ENCODE data around the gene NBR1.
"Not testable (repeated sequence)": the region's sequence is repeated elsewhere in the genome, so short reads cannot be mapped to it uniquely, and the experiment has no call there.

NBR1 gene

GRCh38 chr17:43159232-43159631 lies 11.8 kb upstream of the NBR1 start:
- not testable (repeated sequence) for DNase-seq (ENCODE audit: low spot score)

DNA sequence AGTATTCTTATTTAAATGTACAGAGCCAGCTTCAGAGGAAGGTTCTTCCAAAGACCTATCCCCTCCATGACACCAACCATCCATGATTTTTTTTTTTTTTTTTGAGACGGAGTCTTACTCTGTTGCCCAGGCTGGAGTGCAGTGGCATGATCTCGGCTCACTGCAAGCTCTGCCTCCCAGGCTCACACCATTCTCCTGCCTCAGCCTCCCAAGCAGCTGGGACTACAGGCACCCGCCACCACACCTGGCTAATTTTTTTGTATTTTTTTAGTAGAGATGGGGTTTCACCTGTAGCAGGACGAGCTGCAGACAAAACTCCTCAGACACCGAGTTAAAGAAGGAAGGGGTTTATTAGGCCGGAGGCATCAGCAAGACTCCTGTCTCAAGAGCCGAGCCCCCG lies 11.1 kb upstream of the NBR1 start:
- DNase-seq (ENCODE audit: low spot score) = not testable (repeated sequence)

- not testable (repeated sequence) for DNase-seq (ENCODE audit: low spot score)
Measured at GRCh38 chr17:43165971-43166370, 5.0 kb upstream of the NBR1 start.

- DNase-seq (ENCODE audit: low spot score) = no peak
Measured at GRCh38 chr17:43169561-43170139, 1.4 kb upstream of the NBR1 start.

- peak; percentile 96 for DNase-seq (ENCODE audit: low spot score)
Measured at GRCh38 chr17:43170140-43170765, 761 bp upstream of the NBR1 start.

DNA sequence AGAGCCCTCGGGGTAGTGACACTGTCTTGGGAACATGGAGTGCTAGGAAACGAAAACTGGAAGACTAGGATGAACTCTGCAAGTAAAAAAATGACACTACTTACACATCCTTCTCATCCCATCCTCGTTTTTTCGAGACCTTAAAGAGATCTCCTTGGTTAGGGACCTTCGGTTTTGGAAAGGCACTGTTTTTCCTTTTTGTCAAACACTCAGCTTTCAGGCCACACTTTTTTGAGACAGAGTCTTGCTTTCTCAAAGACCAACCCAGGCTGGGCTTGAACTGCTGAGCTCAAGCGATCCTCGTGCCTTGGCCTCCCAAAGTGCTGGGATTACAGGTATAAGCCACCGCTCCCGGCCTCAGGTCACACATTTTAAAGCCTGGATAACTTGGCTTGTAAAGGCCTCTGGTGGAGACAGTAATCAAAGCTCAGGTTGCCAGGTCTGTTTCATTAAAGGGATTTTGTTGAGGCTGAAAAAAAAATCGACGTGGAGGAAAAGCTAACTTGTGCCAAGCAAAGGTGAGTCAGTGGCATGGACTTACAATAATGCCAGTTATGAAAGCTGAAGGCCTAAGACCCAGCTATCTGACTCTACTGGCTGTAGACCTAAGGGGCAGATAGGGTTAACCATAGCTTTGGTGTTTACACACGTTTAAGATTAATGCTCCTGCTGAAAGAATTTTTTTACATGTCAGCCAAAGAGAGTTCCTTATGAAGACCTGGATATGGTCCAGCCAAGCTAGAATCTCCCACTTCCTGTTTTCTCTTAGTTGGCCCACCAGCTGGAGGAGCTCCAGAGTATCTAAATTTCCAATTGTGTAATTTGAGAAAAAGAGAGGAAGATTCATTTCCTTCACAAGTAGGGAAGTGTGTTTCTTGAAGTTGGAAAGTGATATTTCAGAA lies 823 bp downstream of the NBR1 start:
- DNase-seq (ENCODE audit: low spot score) = peak; percentile 64

DNA sequence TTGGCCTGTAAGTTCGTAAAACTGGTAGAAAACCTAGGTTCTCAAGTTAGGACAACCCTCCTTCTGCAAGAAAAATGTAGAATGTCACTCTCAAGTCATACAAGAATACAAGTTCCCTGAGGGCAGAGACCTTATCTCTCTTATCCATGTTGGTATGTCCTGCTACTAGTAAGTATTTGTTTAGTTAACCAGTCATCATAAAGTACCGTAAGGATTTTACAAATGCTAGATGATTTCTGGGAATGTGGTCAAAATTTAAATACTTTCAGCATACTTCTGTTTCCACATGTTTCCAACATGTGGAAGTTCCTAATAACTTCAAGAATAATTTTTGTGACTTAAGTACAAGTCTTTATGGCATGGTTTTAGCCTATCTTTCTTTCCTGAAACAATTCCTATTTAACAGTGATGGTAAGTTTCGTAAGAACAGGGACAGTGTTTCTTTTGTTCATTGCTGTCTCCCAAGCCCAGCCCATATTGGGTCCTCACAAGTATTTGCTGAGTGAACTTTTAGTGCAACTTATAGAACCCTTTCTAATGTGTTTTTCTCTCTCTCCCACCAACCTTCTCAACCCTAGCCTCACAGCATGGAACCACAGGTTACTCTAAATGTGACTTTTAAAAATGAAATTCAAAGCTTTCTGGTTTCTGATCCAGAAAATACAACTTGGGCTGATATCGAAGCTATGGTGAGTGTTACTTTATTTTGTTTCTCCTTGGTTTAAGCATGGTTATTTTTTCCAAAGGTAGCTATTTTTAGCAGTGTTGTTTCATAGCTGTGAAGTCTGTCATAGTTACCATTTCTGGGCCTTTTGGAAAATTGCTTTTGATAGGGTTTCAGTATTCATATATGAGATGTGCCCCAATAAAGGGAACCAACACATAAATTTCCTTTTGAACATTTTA lies 4.5 kb downstream of the NBR1 start:
- no peak for DNase-seq (ENCODE audit: low spot score)

DNA sequence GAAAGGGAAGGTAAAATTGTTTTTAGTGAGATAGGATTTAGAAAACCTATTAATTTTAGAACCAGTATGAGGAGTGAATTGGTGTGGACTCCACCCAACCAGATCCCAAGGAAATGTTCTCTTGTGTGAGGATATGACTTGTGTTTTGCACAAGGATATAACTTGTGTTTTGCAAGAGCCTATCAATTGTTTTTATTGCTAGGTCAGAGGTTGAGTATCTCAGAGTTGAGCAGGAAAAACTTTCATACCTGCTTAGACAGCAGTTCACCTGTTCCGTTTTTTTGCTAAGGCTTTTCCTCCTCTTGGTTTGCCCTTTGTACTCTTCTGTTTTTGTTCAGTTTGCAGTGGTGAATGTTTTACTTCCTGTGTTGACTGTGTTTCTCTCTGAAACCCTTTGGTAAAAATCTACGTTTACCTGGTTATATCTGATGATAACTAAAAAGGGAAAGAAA lies 5.1 kb downstream of the NBR1 start:
- no peak for DNase-seq (ENCODE audit: low spot score)

DNA sequence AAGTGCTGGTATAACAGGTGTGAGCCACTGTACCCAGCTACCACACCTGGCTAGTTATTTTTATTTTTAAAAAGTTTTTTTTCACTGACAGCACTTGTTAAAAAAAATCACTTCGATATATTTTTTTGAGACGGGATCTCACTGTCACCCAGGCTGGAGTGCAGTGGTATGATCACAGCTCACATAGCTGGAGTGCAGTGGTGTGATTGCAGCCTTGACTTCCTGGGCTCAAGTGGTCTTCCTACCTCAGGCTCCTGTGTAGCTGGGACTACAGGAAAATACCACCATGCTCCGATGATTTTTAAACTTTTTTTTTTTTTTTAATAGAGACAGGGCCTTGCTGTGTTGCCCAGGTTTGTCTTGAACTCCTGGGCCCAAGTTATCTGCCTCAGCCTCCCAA lies 12.9 kb downstream of the NBR1 start:
- DNase-seq (ENCODE audit: low spot score) = no peak

GRCh38 chr17:43186656-43187055 lies 15.6 kb downstream of the NBR1 start:
- DNase-seq (ENCODE audit: low spot score) = not testable (repeated sequence)

GRCh38 chr17:43193251-43193650 lies 22.2 kb downstream of the NBR1 start:
- DNase-seq (ENCODE audit: low spot score) = no peak

DNA sequence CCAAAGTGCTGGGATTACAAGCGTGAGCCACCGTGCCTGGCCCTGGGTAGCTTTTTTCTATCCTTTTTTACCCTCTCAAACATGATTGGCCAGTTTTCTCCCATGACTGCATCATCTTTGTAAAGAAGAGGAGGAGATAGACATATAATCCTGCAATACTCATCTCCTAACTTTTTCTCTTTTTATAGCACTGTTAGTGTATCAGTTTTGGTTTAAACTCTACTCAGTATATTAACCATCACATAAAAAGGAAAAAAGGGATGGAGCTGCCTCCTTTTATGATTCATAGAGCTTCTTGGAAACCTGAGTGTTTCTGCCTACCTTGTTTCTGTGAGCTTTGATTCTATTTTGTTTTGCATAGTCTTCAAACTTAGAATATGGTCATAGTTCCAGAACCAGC lies 28.6 kb downstream of the NBR1 start:
- no peak for DNase-seq (ENCODE audit: low spot score)

DNA sequence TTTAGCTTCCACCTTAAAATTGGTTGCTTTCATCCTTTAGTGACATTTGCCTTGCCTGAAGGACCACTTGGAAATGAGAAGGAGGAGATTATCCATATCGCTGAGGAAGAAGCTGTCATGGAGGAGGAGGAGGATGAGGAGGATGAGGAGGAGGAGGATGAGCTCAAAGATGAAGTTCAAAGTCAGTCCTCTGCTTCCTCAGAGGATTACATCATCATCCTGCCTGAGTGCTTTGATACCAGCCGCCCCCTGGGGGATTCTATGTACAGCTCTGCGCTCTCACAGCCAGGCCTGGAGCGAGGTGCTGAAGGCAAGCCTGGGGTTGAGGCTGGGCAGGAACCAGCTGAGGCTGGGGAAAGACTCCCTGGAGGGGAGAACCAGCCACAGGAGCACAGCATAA lies 29.1 kb downstream of the NBR1 start:
- DNase-seq (ENCODE audit: low spot score) = no peak

DNA sequence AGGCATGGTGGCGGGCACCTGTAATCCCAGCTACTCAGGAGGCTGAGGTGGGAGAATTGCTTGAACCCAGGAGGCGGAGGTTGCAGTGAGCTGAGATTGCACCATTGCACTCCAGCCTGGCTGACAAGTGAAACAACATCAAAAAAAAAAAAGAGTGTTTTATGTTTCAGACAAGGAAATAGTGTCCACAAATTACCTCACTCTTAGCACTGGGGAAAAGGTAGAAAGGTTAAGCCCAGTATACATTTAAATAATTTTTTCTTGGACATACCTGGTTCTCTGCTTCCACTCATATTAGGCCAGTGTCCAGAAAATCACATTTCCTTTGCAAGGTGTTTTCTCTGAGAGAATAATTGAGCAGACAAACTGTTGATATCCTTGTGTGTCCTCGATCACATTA lies 32.0 kb downstream of the NBR1 start:
- not testable (repeated sequence) for DNase-seq (ENCODE audit: low spot score)

GRCh38 chr17:43210576-43210975 lies 39.6 kb downstream of the NBR1 start:
- DNase-seq (ENCODE audit: low spot score) = no peak

GRCh38 chr17:43211123-43211479 lies 40.1 kb downstream of the NBR1 start:
- DNase-seq (ENCODE audit: low spot score) = no peak

GRCh38 chr17:43211480-43212402 lies 40.7 kb downstream of the NBR1 start, which contains the start of gene TMEM106A:
TMEM106A (plus strand) TSS chr17:43211875; CDS start chr17:43213042, 1,167 bp downstream.
- peak; percentile 37 for DNase-seq (ENCODE audit: low spot score)

GRCh38 chr17:43212641-43213490 lies 41.9 kb downstream of the NBR1 start:
- peak; percentile 25 for DNase-seq (ENCODE audit: low spot score)

GRCh38 chr17:43213545-43213944 lies 42.5 kb downstream of the NBR1 start:
- DNase-seq (ENCODE audit: low spot score) = no peak

DNA sequence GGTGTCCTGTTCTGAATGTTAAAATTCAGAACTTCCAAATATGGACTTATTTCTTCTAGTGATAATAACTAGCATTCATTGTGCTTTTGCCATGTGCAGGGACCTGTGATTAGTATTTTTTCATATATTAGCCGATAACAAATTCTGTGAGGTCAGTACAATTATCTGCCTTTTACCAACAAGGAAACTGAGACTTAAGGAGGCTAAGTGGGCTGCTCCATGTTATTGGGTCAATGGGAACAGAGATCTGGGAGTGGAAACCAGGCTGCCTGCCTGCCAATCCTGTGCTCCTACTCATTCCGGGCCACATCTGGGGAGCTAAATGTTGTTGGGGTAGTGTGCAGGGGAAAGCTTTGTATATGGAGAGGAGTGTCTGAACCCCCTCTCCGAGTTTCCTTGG lies 44.3 kb downstream of the NBR1 start:
- no peak for DNase-seq (ENCODE audit: low spot score)
